NCI-H128 (cell line): Measurements from ENCODE around the gene POLE2.
"Not testable (repeated sequence)": the region's sequence is repeated elsewhere in the genome, so short reads cannot be mapped to it uniquely, and the experiment has no call there.

Experiments
- DNase-seq: peaks from one replicate; lab custom pipeline; 2025; ENCODE audit not compliant: unreplicated experiment; lab: John Stamatoyannopoulos, UW

POLE2 gene

DNA sequence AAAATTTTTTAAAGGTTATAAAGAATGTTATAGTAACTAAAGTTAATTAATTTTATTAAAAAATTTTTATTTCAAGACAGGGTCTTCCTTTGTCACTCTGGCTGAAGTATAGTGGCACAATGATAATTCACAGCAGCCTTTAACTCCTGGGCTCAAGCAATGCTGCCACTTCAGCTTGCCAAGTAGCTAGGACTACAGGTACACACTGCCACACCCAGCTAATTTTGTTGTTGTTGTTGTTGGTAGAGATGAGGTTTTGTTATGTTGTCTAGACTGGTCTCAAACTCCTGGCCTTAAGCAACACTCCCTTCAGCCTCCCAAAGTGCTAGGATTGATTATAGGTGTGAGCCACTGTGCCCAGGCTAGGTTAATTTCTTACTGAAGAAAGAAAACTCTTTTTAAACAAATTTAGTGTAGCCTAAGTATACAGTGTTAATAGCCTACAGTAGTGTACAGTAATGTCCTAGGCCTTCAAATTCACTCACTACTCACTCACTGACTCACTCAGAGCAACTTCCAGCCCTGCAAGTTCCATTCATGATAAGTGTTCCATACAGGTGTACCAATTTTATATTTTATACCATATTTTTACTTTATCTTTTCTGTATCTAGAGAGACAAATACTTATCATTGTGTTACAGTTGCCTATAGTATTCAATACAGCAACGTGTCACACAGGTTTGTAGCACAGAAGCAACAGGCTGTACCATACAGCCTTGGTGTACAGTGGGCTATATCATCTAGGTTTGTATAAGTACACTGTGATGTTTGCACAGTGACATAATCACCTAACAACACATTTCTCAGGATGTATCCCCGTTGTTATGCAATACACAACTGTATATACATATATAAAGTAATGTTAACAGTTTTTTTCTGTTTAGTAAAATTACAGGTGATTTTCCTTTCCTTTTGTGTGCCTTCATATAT, 28.2 kb downstream of the POLE2 start:
- DNase-seq, result no peak

GRCh38 chr14:49657500-49657899, 30.5 kb downstream of the POLE2 start:
- not testable (repeated sequence) for DNase-seq

- DNase-seq, result no peak
Measured at GRCh38 chr14:49654511-49654910, 33.5 kb downstream of the POLE2 start.

- no peak for DNase-seq
Measured at GRCh38 chr14:49653508-49653907, 34.5 kb downstream of the POLE2 start.

DNA sequence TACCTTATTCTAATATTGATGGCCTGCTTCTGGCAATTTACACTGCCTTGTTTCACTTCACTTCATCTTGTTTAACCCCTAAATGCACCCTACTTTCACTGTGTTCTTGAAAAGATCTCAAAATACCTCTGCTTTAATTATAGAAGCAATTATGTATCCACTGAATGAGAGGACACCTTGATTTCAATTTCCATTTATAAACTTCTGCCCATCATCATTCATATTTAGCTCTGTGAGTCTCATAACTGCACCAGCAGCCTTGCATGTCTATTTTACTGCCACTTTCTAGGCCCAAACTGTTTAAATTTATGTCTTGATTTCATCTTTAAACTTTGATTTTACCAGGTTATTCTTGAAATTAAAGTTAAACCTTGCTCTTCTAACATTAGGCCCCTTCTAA, 45.9 kb downstream of the POLE2 start:
- DNase-seq, result no peak

DNA sequence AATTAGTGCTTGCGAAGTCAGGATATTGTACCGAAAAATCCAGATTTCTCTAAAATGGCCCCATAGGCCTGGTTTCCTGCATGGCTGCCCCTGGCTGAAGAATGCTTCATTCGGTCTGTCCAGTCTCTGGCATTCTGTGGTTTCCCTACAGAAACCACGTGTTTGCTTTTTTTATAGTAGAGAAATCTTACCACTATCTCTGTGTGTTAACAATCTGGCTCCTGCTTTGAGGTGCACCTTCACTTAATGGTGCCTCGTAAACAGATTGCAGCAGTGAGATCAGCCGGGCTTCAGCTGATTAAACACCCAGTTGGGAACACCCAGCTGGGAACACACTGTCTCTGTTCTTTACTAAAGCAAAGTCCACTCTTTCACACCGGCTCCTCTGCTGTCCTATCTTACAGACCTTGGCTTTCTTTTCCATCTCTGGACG, 46.3 kb downstream of the POLE2 start:
- no peak for DNase-seq

DNA sequence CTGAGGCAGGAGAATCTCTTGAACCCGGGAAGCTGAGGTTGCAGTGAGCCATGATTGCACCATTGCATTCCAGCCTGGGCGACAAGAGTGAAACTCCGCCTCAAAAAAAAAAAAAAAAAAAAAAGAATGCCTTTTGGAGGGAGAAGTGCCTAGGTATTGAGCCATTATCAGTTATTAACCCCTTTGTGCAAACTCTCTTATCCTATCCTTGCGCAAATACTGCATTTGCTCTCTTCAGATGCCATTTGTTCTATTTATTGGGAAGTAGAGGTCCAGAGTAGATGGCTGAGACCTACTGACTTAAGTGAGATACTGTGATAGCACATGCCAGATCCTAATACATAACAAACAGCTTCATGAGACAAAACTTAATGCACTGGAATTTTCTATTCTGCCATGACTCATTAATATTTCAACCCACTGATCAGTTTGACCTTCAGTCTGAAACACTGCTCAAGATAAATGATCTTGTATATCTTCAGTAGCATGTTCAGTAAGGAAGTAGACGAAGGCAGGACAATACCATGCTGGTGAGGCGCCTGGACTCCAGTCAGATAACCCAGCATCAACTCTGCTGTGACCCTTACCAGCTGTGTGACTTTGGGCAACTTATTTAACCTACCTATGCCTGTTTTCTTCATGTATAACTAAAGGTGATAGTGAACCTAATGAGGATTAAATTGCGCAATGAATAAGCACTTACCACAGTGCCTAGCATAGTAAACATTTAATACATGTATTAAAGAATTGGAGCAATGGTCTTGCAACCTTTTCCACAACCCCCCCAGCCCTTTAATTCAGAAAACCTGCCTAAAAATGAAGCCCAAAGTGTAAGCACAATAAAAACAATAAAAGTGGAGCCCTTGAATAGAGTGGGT, 47.2 kb downstream of the POLE2 start:
- no peak for DNase-seq

GRCh38 chr14:49637534-49638078, 50.4 kb downstream of the POLE2 start:
- DNase-seq, result no peak

DNA sequence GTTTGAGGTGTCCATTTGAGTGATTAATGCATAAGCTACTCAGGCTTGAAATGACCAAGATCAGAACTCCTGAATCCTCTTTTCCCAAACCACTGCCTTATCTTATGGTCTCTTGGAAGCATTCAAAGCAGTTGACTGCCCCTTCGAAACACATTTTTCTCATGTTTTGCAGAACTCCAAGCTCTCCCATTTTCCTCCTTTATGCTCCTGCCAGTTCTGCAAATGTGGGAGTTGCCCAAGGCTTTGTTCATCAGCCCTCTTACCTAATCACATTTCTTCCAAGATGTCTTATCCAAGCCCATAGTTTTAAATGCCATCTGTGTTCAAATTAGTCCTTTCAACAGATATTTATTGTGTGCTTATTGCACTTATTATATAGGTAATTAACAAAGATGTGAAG, 51.1 kb downstream of the POLE2 start:
- DNase-seq, result no peak

DNA sequence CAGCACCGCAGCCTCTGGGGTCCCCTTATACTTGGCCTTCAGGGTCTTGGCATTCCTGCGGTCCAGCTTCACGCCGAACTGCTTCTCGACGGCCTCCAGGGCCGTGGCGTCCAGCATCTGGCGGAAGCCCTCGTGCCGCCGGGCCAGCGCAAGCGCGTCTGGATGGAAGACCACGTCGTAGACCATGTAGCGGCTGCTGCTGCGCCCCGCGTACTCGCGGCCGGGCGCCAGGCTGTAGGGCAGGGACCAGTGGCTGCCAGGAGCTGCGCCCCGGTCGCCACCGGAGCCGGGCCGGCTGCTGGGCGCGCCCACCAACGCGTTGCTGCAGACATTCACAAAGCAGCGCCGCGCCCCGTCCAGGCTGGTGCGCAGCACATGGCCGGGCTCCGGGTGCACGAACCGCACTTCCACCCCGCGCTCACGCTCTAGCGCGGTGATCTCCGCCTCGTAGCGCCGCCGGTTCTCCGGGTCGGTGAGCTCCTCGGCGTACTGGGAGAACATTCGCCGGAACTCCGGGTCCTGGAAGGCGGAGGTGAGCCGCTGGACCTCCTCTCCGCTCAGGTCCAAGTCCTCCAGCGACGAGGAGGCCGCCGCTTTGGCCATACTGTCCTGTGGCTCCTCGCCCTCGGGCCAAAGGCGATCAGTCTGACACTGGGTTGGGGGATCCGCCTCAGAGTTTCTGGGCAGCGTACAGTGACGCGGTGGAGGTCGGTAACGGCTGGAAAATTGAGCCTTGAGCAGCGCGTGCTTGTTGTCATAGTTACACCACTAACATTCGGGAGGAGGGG, 53.3 kb downstream of the POLE2 start, which contains the start of gene DNAAF2:
DNAAF2 (minus strand) TSS at position 698 of the 788 bp plus-strand sequence; CDS start at position 603, 95 bp downstream.
- peak; percentile 14 for DNase-seq

- DNase-seq, result peak; percentile 84
Measured at GRCh38 chr14:49633640-49634546, 54.1 kb downstream of the POLE2 start.

DNA sequence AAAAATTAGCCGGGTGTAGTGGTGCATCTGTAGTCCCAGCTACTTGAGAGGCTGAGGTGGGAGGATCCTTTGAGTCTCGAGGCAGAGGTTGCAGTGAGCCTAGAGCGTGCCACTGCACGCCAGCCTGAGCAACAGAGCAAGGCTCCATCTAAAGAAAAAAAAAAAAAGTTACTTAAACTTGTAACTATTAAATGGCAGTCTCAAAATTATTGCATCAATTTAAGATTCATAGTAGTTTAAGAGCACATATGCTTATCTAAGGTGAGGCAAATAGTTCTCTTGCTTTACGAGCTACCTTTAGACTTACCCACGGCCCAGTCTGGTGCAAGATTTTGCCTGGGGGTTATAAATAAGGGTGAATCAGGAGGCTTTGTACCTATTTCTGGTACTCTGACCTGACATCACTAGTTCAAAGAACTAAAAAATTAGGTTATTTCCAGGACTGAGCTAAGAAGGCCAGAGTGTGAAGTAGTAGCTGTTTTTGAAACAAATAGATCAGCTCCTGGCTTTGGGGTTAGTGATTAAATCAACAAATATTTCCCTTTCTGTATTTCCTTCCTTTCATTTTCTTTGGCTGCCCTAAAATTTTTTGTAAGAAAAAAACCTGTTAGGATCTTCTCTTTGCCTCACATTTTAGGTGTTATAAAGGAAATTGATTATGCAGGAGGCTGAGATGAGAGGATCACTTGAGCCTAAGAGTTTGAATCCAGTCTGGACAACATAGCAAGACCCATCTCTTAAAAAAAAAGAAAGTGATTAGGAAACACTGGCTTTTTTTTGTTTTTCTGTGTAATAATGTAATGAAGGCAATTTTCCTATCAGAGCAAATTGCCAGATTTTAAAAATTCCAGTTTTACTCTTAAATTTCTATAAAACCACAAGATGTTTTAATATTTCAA, 63.8 kb downstream of the POLE2 start:
- DNase-seq, result no peak

GRCh38 chr14:49623387-49623786, 64.6 kb downstream of the POLE2 start:
- no peak for DNase-seq

DNA sequence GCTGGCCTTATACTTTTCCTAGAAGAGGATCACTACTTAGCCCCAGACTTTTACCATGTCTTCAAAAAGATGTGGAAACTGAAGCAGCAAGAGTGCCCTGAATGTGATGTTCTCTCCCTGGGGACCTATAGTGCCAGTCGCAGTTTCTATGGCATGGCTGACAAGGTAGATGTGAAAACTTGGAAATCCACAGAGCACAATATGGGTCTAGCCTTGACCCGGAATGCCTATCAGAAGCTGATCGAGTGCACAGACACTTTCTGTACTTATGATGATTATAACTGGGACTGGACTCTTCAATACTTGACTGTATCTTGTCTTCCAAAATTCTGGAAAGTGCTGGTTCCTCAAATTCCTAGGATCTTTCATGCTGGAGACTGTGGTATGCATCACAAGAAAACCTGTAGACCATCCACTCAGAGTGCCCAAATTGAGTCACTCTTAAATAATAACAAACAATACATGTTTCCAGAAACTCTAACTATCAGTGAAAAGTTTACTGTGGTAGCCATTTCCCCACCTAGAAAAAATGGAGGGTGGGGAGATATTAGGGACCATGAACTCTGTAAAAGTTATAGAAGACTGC, 65.9 kb downstream of the POLE2 start:
- DNase-seq, result no peak

DNA sequence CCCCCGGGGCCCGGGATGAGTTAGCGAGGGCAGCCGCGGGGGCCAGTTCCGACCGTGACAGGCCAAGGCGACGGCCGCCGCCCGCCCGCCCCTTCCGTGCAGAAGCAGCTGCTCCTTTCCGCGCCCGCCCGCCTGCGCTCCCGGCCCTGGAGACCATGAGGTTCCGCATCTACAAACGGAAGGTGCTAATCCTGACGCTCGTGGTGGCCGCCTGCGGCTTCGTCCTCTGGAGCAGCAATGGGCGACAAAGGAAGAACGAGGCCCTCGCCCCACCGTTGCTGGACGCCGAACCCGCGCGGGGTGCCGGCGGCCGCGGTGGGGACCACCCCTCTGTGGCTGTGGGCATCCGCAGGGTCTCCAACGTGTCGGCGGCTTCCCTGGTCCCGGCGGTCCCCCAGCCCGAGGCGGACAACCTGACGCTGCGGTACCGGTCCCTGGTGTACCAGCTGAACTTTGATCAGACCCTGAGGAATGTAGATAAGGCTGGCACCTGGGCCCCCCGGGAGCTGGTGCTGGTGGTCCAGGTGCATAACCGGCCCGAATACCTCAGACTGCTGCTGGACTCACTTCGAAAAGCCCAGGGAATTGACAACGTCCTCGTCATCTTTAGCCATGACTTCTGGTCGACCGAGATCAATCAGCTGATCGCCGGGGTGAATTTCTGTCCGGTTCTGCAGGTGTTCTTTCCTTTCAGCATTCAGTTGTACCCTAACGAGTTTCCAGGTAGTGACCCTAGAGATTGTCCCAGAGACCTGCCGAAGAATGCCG, 66.7 kb downstream of the POLE2 start:
- DNase-seq, result no peak

DNA sequence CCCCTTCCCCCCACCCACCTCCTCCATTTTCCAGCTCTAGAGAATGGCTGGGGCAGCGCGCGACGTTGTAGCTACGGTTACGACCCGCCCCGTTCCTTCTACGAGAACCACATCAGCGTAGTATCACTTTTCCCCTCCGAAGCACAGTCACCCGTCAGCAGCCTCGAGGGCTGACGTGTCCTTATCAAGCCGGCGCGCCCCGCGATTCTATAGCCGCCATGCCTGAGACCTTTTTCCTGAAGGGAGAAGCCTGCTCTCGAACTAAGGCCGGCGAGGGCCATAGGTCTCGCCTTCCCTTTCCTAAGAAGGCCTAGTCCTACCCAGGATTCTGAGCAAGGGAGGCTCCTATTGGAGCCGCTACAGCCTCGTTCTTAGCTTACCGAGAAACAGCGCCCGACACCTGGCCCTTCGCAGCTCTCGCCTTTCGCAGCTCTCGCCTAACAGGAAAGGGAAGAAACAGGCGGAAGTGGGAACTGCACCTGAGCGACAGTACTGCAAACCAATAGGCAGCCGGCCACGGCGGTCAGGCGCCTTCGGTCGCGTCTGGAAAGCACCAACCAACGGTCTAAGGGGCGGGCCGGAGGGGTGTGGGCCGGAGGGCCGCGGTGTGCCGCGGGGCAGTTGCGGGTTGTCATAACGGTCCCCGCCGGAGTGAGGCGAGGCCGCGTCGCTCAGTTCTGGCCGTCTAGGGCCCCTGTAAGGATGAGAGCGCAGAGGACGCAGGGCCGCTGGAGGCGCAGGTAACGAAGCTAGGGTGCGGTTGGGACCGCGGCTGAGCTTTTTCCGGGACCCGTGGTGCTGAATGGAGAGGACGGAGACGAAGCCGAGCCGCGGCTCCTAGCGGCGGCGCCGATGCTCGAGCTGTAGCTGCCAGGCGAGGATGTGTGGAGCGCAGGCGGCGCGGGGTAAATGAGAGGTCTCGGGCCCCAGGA, 67.6 kb downstream of the POLE2 start, which contains the start of the genes MGAT2 and RPL36AL:
MGAT2 (plus strand) TSS at position 618 of the 932 bp plus-strand sequence. CDS start 470 bp downstream, outside the sequence.
RPL36AL (minus strand) TSS at position 445 of the 932 bp plus-strand sequence. CDS start 1,522 bp downstream, outside the sequence.
- DNase-seq, result peak; percentile 90
